Mesothelial cell of epicardium (in vitro differentiated cells): ENCODE measurements around the gene UNC5A. TPM values are rescaled to one million over a fixed set of nuclear protein-coding genes. Genes with fewer than 3 reads are reported as not detected.

Source experiments
- total RNA-seq: library from RNA; stranded (reverse); gene quantifications from 3 replicates; pipeline ENCODE4 v1.2.1, GENCODE V29; 2021

Gene UNC5A
- total RNA-seq, 1 donor from 2014 or later: not detected

Other genes with a start within 250 kb of the UNC5A start
- gene GPRIN1, start 200.4 kb upstream of the UNC5A start, total RNA-seq: 1.0 to 1.3 TPM (median 1.1 TPM) in 3 replicates
- not detected in 3 replicates for gene SNCB, start 180.0 kb upstream of the UNC5A start, total RNA-seq
- gene EIF4E1B, start 179.9 kb upstream of the UNC5A start, total RNA-seq: not detected in 3 replicates
- 47.3 to 51.1 TPM (median 47.3 TPM) in 3 replicates for gene TSPAN17, start 163.1 kb upstream of the UNC5A start, total RNA-seq
- gene HK3, start 88.8 kb downstream of the UNC5A start, total RNA-seq: 0.18 to 0.60 TPM (median 0.29 TPM) in 3 replicates
- 45.2 to 49.8 TPM (median 45.2 TPM) in 3 replicates for gene UIMC1, start 196.2 kb downstream of the UNC5A start, total RNA-seq
- gene ZNF346, start 212.1 kb downstream of the UNC5A start, total RNA-seq: 42.3 to 48.6 TPM (median 46.9 TPM) in 3 replicates